T-helper 1 cell (primary cell): ENCODE measurements around the gene ZNF224.
"Not testable (repeated sequence)": the region's sequence is repeated elsewhere in the genome, so short reads cannot be mapped to it uniquely, and the experiment has no call there.

Experiments
- DNase-seq, 5 donors: peaks; one replicate each; pipeline ENCODE4 v3.0.0-alpha.2; 2012 to 2020
- total RNA-seq, 4 donors: gene quantifications; one replicate each; lab custom pipeline; 2026; lab: John Stamatoyannopoulos, UW

ZNF224 gene
- total RNA-seq = 32.4 to 75.6 (median 67.1) reads per million in 4 donors

- DNase-seq = peak; percentile 59 to 89 (median 74)
Measured at GRCh38 chr19:44093931-44094765, at the start of gene ZNF224. Gene ZNF224 (plus strand): TSS chr19:44094361. CDS start chr19:44097874, 3,513 bp downstream.

GRCh38 chr19:44050740-44051649 is 43.2 kb upstream of the ZNF224 start:
- DNase-seq = peak in 1 of 5 donors; percentile 13

GRCh38 chr19:44051650-44052402 is 42.3 kb upstream of the ZNF224 start, which contains the start of gene ZNF223:
Gene ZNF223 (plus strand): TSS chr19:44052036. CDS start chr19:44055177, 3,141 bp downstream.
- DNase-seq = peak; percentile 10 to 49 (median 24)

GRCh38 chr19:44055870-44056269 is 38.3 kb upstream of the ZNF224 start:
- no peak for DNase-seq

- DNase-seq = no peak
Measured at GRCh38 chr19:44059229-44059628, 34.9 kb upstream of the ZNF224 start.

GRCh38 chr19:44061038-44061437 is 33.1 kb upstream of the ZNF224 start:
- DNase-seq = no peak

GRCh38 chr19:44066305-44066704 is 27.9 kb upstream of the ZNF224 start:
- no peak for DNase-seq

- no peak for DNase-seq
Measured at GRCh38 chr19:44069415-44069814, 24.7 kb upstream of the ZNF224 start.

GRCh38 chr19:44071824-44072542 is 22.2 kb upstream of the ZNF224 start, which contains the start of gene ZNF284:
Gene ZNF284 (plus strand): TSS chr19:44072159. CDS start chr19:44076390, 4,231 bp downstream.
- peak; percentile 52 to 82 (median 74) for DNase-seq

- DNase-seq = no peak
Measured at GRCh38 chr19:44072543-44073401, 21.4 kb upstream of the ZNF224 start.

- DNase-seq = no peak
Measured at GRCh38 chr19:44076325-44076724, 17.8 kb upstream of the ZNF224 start.

- no peak for DNase-seq
Measured at GRCh38 chr19:44092108-44092507, 2.1 kb upstream of the ZNF224 start.

GRCh38 chr19:44107751-44108150 is 13.6 kb downstream of the ZNF224 start:
- no peak for DNase-seq

GRCh38 chr19:44109458-44109857 is 15.3 kb downstream of the ZNF224 start:
- DNase-seq = no peak

GRCh38 chr19:44111910-44112463 is 17.8 kb downstream of the ZNF224 start:
- peak in 1 of 5 donors; percentile 8 for DNase-seq

GRCh38 chr19:44112802-44113137 is 18.6 kb downstream of the ZNF224 start:
- no peak for DNase-seq

- DNase-seq = peak; percentile 61 to 93 (median 74)
Measured at GRCh38 chr19:44113138-44113783, 19.1 kb downstream of the ZNF224 start, which contains the start of gene ZNF225. Gene ZNF225 (plus strand): TSS chr19:44113399. CDS start chr19:44115828, 2,429 bp downstream.

- DNase-seq = no peak
Measured at GRCh38 chr19:44113784-44114390, 19.7 kb downstream of the ZNF224 start.

- DNase-seq = not testable (repeated sequence)
Measured at GRCh38 chr19:44121162-44121561, 27.0 kb downstream of the ZNF224 start.
